SW480 (cell line): ENCODE results near the gene FHL2.
A peak's percentile ranks its signal among the peaks of the same experiment; 100 is the strongest.

Experiments
- DNase-seq: peaks from one replicate; pipeline ENCODE4 v3.0.0-alpha.2; 2016; ENCODE audit warnings: low spot score

Gene FHL2

GRCh38 chr2:105421053-105421452, 22.2 kb upstream of the FHL2 start:
- no peak for DNase-seq

- no peak for DNase-seq
Observed at GRCh38 chr2:105418522-105418921, 19.7 kb upstream of the FHL2 start.

GRCh38 chr2:105417857-105418436, 19.1 kb upstream of the FHL2 start:
- DNase-seq = peak; percentile 31

GRCh38 chr2:105416156-105416555, 17.3 kb upstream of the FHL2 start:
- no peak for DNase-seq

GRCh38 chr2:105415007-105415406, 16.2 kb upstream of the FHL2 start:
- no peak for DNase-seq

- DNase-seq = no peak
Observed at GRCh38 chr2:105413206-105413605, 14.4 kb upstream of the FHL2 start.

GRCh38 chr2:105412584-105412983, 13.7 kb upstream of the FHL2 start:
- DNase-seq = no peak

- DNase-seq = peak; percentile 64
Observed at GRCh38 chr2:105411720-105412407, 13.0 kb upstream of the FHL2 start.

GRCh38 chr2:105410554-105410953, 11.7 kb upstream of the FHL2 start:
- no peak for DNase-seq

- peak; percentile 50 for DNase-seq
Observed at GRCh38 chr2:105409717-105410116, 10.9 kb upstream of the FHL2 start.

- no peak for DNase-seq
Observed at GRCh38 chr2:105407946-105408743, 9.3 kb upstream of the FHL2 start.

GRCh38 chr2:105406221-105406620, 7.4 kb upstream of the FHL2 start:
- DNase-seq = no peak

GRCh38 chr2:105405291-105405690, 6.4 kb upstream of the FHL2 start:
- DNase-seq = no peak

GRCh38 chr2:105404736-105405135, 5.9 kb upstream of the FHL2 start:
- no peak for DNase-seq

- DNase-seq = peak; percentile 98
Observed at GRCh38 chr2:105403783-105404698, 5.2 kb upstream of the FHL2 start.

GRCh38 chr2:105403241-105403782, 4.5 kb upstream of the FHL2 start:
- peak; percentile 62 for DNase-seq

- DNase-seq = no peak
Observed at GRCh38 chr2:105402809-105403208, 4.0 kb upstream of the FHL2 start.

GRCh38 chr2:105401867-105402266, 3.0 kb upstream of the FHL2 start:
- DNase-seq = no peak

GRCh38 chr2:105400138-105400540, 1.3 kb upstream of the FHL2 start:
- DNase-seq = no peak

- DNase-seq = no peak
Observed at GRCh38 chr2:105399207-105399861, 483 bp upstream of the FHL2 start.

- DNase-seq = peak; percentile 46
Observed at GRCh38 chr2:105397953-105398335, 907 bp downstream of the FHL2 start.
